GM18868 (cell line): ENCODE data around the gene RBFOX1.
"Not testable (repeated sequence)": the region's sequence is repeated elsewhere in the genome, so short reads cannot be mapped to it uniquely, and the experiment has no call there.

Experiments used
- ATAC-seq: cut with Tn5 transposase; IDR thresholded peaks from one replicate; pipeline ENCODE4 v1.9.1; 2021; ENCODE audit warnings: mild to moderate bottlenecking, moderate library complexity; ENCODE audit not compliant: unreplicated experiment

RBFOX1 gene

GRCh38 chr16:7452090-7452489 is 119.4 kb downstream of the RBFOX1 start:
- no peak for ATAC-seq

GRCh38 chr16:7456211-7456610 is 123.6 kb downstream of the RBFOX1 start:
- no peak for ATAC-seq

GRCh38 chr16:7458144-7458543 is 125.5 kb downstream of the RBFOX1 start:
- no peak for ATAC-seq

- ATAC-seq = no peak
Measured at GRCh38 chr16:7470344-7470743, 137.7 kb downstream of the RBFOX1 start.

GRCh38 chr16:7471268-7471667 is 138.6 kb downstream of the RBFOX1 start:
- no peak for ATAC-seq

GRCh38 chr16:7482032-7482431 is 149.4 kb downstream of the RBFOX1 start:
- no peak for ATAC-seq

GRCh38 chr16:7482596-7483290 is 150.1 kb downstream of the RBFOX1 start:
- ATAC-seq = no peak

- no peak for ATAC-seq
Measured at GRCh38 chr16:7487574-7488323, 155.1 kb downstream of the RBFOX1 start.

- ATAC-seq = no peak
Measured at GRCh38 chr16:7492122-7492521, 159.5 kb downstream of the RBFOX1 start.

- ATAC-seq = no peak
Measured at GRCh38 chr16:7493133-7493532, 160.5 kb downstream of the RBFOX1 start.

GRCh38 chr16:7497691-7498090 is 165.0 kb downstream of the RBFOX1 start:
- no peak for ATAC-seq

GRCh38 chr16:7501868-7502267 is 169.2 kb downstream of the RBFOX1 start:
- no peak for ATAC-seq

GRCh38 chr16:7502591-7503157 is 170.0 kb downstream of the RBFOX1 start:
- not testable (repeated sequence) for ATAC-seq

GRCh38 chr16:7503666-7504065 is 171.0 kb downstream of the RBFOX1 start:
- no peak for ATAC-seq

- no peak for ATAC-seq
Measured at GRCh38 chr16:7504844-7505243, 172.2 kb downstream of the RBFOX1 start.

GRCh38 chr16:7505495-7505894 is 172.8 kb downstream of the RBFOX1 start:
- ATAC-seq = no peak

GRCh38 chr16:7506363-7506762 is 173.7 kb downstream of the RBFOX1 start:
- ATAC-seq = no peak

- no peak for ATAC-seq
Measured at GRCh38 chr16:7508656-7509055, 176.0 kb downstream of the RBFOX1 start.

GRCh38 chr16:7509963-7510601 is 177.4 kb downstream of the RBFOX1 start:
- no peak for ATAC-seq

- ATAC-seq = no peak
Measured at GRCh38 chr16:7511549-7512260, 179.1 kb downstream of the RBFOX1 start.

- no peak for ATAC-seq
Measured at GRCh38 chr16:7512503-7512902, 179.9 kb downstream of the RBFOX1 start.
